Measurements from ENCODE around the gene PHTF1.

GRCh38 chr1:113747376-113747775, 11.9 kb downstream of the PHTF1 start:
- TF ChIP-seq CTCF (conservative IDR thresholded peaks at IDR 0.05) (no peak), ZFX (IDR thresholded peaks at IDR 0.05) (no peak)

Measured in C4-2B (cell line).